GM13976 (cell line): Measurements from ENCODE around the gene MACROD1.

Experiments
- DNase-seq: peaks from one replicate; pipeline ENCODE4 v3.0.0; 2012; ENCODE audit warnings: low spot score
- in situ Hi-C: fragments of 300-500 bp; cut with MboI; formaldehyde crosslinking; loops from one replicate; pipeline ENCODE4 v1.12.0; 2022; ENCODE audit warnings: low sequenced_read_pairs, mixed read lengths, inconsistent platforms; ENCODE audit not compliant: unreplicated experiment
- TF ChIP-seq, protein P1 (sequence below): IDR thresholded peaks from 2 replicates; pipeline ENCODE4 v1.5.1; 2012; ENCODE audit warnings: borderline replicate concordance, mild to moderate bottlenecking; ENCODE audit not compliant: insufficient read depth; ENCODE audit errors: extremely low read depth, missing control alignments, control extremely low read depth

Gene MACROD1

DNA sequence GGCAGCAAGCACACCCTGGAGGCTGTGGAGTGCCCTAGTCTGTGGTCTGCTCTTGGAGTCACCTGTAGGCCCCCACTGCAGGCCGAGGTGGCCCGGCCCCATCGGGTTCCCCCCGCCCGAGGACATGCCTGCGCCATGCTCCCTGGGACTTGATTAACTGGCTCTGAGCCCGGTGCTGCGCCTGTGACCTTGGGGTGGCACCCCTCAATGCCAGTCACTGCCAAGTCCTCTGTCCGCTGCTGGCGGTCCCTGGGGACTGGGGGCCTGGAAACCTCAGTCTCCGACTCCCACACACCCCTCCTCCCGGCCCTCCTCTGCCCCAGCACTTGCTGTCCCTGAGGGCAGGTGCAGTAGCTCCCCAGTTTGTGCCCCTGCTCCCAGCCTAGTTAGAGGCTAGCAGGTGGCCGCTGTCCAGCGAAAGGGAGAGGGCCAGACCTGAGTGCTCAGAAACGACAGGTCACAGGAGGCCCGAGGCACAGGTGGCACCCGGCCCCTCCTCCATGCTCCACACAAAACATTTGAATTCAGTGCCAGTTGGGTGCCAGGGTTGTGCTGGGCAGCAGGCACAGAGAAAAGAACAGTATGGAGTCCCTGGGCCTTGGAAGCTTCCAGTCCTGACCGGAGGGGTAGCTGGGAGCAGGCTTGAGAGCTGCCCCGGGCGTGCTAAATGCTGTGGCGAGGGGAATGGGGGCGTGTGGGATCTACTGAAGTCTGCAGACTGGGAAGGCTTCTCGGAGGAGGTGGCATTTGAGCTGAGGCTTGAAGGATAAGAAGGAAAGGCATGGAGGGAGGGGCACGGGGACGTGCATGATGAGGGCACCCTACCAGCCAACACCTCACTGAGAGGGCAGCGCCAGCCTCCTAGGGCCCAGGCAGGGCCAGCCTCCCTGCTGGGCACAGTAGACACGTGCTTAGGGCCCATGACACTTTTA lies 146.5 kb downstream of the MACROD1 start:
- TF ChIP-seq, protein P1, sequence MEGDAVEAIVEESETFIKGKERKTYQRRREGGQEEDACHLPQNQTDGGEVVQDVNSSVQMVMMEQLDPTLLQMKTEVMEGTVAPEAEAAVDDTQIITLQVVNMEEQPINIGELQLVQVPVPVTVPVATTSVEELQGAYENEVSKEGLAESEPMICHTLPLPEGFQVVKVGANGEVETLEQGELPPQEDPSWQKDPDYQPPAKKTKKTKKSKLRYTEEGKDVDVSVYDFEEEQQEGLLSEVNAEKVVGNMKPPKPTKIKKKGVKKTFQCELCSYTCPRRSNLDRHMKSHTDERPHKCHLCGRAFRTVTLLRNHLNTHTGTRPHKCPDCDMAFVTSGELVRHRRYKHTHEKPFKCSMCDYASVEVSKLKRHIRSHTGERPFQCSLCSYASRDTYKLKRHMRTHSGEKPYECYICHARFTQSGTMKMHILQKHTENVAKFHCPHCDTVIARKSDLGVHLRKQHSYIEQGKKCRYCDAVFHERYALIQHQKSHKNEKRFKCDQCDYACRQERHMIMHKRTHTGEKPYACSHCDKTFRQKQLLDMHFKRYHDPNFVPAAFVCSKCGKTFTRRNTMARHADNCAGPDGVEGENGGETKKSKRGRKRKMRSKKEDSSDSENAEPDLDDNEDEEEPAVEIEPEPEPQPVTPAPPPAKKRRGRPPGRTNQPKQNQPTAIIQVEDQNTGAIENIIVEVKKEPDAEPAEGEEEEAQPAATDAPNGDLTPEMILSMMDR = no peak
- DNase-seq = no peak
- in situ Hi-C loops = no loop called here

DNA sequence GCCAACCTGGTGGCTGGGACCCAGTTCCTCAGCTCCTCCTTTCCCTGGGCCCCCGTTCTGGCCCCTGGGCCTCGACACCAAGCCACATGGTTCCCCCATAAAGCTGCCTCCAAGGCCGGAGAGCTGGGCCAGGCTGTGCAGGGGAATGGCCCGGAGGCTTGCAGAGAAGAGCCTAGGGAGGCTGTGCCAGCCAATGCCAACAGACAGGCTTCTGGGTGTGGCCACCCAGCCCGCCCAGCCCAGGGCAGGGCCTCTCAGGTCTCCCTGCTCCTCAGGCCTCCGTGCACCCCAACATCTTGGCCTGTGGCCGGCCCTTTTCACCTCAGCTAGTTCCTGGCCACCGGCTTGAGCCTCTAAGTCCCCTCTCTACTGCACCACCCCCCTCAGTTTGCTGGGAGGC lies 147.6 kb downstream of the MACROD1 start:
- in situ Hi-C loops = no loop called here
- no peak for DNase-seq
- TF ChIP-seq, protein P1 = no peak

DNA sequence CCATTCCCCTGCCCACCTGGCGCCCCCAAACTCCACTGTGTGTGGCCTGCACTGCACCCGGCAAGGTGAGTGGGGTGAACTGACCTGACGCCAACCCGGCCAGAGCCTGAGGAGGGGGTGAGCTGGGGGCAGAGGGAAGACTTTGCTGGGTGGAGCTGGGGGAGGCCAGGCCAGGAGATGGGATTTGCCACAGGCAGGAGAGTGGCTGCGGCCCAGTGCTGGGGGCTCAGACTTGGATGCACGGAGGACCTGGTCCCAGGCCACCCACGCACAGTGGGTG lies 148.0 kb downstream of the MACROD1 start:
- in situ Hi-C loops = no loop called here
- TF ChIP-seq, protein P1 = no peak
- DNase-seq = no peak

DNA sequence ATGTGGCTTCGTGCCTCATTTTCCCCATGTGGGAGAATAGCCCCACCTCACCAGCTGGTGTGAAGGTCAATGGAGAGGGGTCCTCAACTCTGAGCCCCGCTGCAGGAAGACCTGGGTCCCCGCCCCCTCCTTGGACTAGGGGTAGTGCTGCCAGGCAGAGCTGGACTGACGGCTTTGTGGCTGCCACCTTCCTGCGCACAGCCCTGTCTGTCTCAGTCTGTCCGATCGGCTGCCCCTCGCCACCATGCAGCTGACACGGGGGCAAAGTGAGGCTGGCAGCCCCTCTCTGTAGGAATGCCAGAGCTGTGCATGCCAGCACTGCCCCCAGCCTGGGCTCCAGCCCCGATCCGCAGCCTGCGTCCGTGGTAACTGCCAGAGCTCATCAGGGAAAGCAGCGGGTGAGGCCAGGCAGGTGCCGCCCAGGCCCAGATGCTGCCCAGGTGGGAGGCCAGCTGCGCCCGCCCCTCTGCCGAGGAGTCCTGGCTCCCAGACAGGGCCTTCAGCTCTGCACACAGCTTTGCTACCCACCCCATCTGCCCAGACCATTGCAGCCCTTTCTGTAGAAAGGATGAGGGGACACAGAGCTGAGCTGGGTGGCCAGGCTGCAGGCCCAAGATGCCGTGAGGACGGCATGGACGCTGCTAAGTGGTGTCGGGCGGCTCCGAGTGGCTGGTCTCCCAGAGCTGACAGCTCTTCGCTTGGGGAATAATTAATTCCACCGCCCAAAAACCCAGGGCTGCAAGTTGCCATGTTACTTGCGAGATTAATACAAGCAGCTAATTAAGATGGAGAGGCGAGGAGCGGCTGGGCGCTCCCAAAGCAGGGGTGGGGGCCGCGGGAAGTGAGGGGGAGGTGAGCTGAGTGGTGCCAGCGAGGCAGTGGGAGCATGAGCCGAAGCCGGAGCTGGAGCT lies 149.7 kb downstream of the MACROD1 start:
- in situ Hi-C loops = no loop called here
- no peak for DNase-seq
- TF ChIP-seq, protein P1 = no peak

DNA sequence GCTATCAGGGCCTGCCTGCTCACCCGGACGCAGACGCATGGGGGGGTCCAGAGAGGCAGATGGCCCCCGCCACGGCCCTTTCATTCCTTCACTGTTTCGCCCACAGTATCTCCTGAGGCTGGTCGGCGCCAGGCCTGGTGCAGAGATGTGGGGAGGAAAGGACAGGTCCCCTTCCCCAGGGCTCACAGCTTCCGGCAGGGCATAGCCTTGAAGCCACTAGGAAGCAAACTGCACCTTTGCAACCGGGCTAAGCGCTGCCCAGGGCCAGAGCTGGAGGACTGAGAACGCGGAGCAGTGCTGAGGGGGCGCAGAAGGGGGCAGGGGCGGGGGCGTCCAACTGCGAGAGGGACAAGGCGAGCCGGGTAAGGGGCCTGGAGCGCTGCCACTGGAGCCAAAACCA lies 150.4 kb downstream of the MACROD1 start:
- TF ChIP-seq, protein P1 = no peak
- in situ Hi-C loops = no loop called here
- DNase-seq = no peak

DNA sequence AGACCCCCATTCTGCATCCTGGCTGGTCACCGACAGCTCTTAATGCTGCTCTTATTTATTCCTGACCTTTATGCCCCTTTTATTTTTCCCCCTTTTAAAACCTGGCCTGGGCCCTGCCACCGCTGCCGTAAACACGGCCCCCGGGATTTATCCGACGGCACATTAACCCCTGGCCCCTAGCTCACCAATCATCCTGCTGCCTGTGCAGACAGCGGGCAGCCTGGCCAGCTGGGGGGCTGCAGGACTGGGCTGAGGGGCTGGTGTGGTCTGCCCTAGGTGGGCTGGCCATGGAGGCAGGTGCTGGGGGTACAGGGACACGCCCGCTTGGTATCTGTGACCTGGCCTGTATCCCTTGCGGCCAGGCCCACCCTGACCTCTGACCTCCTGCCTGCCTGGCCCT lies 151.6 kb downstream of the MACROD1 start:
- TF ChIP-seq, protein P1 = no peak
- no peak for DNase-seq
- in situ Hi-C loops = no loop called here
